Natural killer cell (primary cell): ENCODE results near the gene CXCR1. TPM values are rescaled to one million over a fixed set of nuclear protein-coding genes. Genes with fewer than 3 reads are reported as not detected.

Source experiments
- ATAC-seq, 3 donors: fragments of 150-1000 bp in 2 of 3; fragments of 200-7000 bp in 1 of 3; cut with Tn5 transposase; 1 replicate in 1 of 3; 2 replicates in 2 of 3; pipeline ENCODE4 v1.10.0; 2021; ENCODE audit warnings: mild to moderate bottlenecking in 2 of 3, moderate library complexity in 2 of 3
- DNase-seq, 2 donors: peaks; one replicate each; pipeline versions ENCODE4 v3.0.0 to v3.0.0-alpha.2; 2013 to 2021; ENCODE audit warnings: mixed read lengths in 1 of 2
- H3K27ac ChIP-seq: one replicate; pipeline ENCODE4 v1.5.1; 2013; ENCODE audit warnings: mild to moderate bottlenecking, low read length
- H3K27me3 ChIP-seq: one replicate; pipeline ENCODE4 v1.6.1; 2013; ENCODE audit warnings: low read length; ENCODE audit not compliant: control insufficient read depth, insufficient read depth
- H3K36me3 ChIP-seq: one replicate; pipeline ENCODE4 v1.6.1; 2013; ENCODE audit warnings: low read length; ENCODE audit not compliant: control insufficient read depth, insufficient read depth
- H3K4me1 ChIP-seq: one replicate; pipeline ENCODE4 v1.6.1; 2013; ENCODE audit warnings: low read length; ENCODE audit not compliant: control insufficient read depth, insufficient read depth
- H3K4me3 ChIP-seq: one replicate; pipeline ENCODE4 v1.5.1; 2013; ENCODE audit warnings: low read length
- H3K9me3 ChIP-seq: one replicate; pipeline ENCODE4 v1.6.1; 2013; ENCODE audit warnings: low read length; ENCODE audit not compliant: control insufficient read depth, insufficient read depth
- H3K27ac Mint-ChIP-seq, 2 donors: one replicate each; pipeline ENCODE4 v1.8.0; 2022; ENCODE audit warnings: mild to moderate bottlenecking in 2 of 2, mixed read lengths in 2 of 2, moderate library complexity in 1 of 2
- H3K27me3 Mint-ChIP-seq, 2 donors: one replicate each; pipeline ENCODE4 v1.8.0; 2022; ENCODE audit warnings: low read depth in 2 of 2, mixed read lengths in 2 of 2
- H3K36me3 Mint-ChIP-seq: one replicate; pipeline ENCODE4 v1.8.0; 2022; ENCODE audit warnings: mixed read lengths
- H3K4me1 Mint-ChIP-seq, 2 donors: one replicate each; pipeline ENCODE4 v1.8.0; 2022; ENCODE audit warnings: mixed read lengths in 2 of 2
- H3K4me3 Mint-ChIP-seq: one replicate; pipeline ENCODE4 v1.8.0; 2022; ENCODE audit warnings: mild to moderate bottlenecking, moderate library complexity, mixed read lengths
- H3K9me3 Mint-ChIP-seq, 2 donors: one replicate each; pipeline ENCODE4 v1.8.0; 2022; ENCODE audit warnings: mixed read lengths in 2 of 2
- WGBS: methylation state at CpG from one replicate; pipeline ENCODE4 v1.1.7; 2013; ENCODE audit warnings: missing lambda C conversion rate; ENCODE audit not compliant: insufficient coverage; 5-methylcytosine and 5-hydroxymethylcytosine counted together
- intact Hi-C: fragments of 100-400 bp; cut with micrococcal nuclease; formaldehyde crosslinking; loops from one replicate; pipeline ENCODE4 v1.14.2; 2022
- total RNA-seq, 4 donors: library from RNA; stranded (reverse); fragments of 120-200 nt in 1 of 4; gene quantifications; one replicate each; pipeline versions ENCODE4 v1.2.3 to v1.2.4, GENCODE V29; 2013 to 2022
- TF ChIP-seq, protein P1 (sequence below): fragments of 200-600 bp; IDR thresholded peaks from one replicate; pipeline ENCODE4 v1.8.0; 2022; ENCODE audit warnings: antibody characterized with exemption

CXCR1 gene
- total RNA-seq, 3 donors from 2014 or later (not counting 1 experiment from before 2014, with no cell fraction given): 9.1 to 19.2 (median 10.6) TPM

DNA sequence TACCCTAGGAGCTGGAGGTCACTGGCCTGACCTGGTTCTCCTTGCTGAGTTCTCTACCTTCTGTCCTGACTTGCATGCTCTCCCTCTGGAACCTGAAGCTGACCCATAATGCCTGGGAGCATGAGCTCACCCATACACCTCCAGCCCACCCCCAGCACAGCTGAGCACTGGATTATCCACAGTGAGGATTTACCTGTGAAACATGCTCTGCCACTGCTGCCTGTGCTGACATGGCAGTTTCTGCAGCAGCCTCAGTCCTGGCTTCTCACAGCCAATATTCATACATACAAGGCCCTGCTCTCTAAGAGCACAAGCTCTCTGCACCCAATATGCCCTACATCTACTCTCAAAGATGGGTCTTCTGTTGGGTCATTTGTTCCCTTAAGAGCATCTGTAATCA lies 35.9 kb downstream of the CXCR1 start:
- peaks cover 7% of the 10 kb centered on the region for H3K36me3 ChIP-seq
- no peak overlapping the region for H3K4me3 ChIP-seq
- Mint-ChIP-seq H3K9me3 (no peaks in the 10 kb centered on the region), H3K4me3 (peak overlapping the region; percentile 97), H3K4me1 (peaks cover 83 to 86% of the 10 kb centered on the region in 2 donors), H3K27ac (peak overlapping the region; percentile 75 to 95), H3K27me3 (no peaks in the 10 kb centered on the region), H3K36me3 (peaks cover 15% of the 10 kb centered on the region)
- intact Hi-C loops: loop anchor here (2.0 kb wide), 1 partner anchor 36 kb away; the partner anchor contains the start of gene CXCR1
- H3K4me1 ChIP-seq: peaks cover 59% of the 10 kb centered on the region
- peak overlapping the region; percentile 82 for H3K27ac ChIP-seq
- DNase-seq (no peak), ATAC-seq (peak in 2 of 3 donors; percentile 5 to 6)
- H3K9me3 ChIP-seq: no peaks in the 10 kb centered on the region
- no peaks in the 10 kb centered on the region for H3K27me3 ChIP-seq
- TF ChIP-seq, protein P1, sequence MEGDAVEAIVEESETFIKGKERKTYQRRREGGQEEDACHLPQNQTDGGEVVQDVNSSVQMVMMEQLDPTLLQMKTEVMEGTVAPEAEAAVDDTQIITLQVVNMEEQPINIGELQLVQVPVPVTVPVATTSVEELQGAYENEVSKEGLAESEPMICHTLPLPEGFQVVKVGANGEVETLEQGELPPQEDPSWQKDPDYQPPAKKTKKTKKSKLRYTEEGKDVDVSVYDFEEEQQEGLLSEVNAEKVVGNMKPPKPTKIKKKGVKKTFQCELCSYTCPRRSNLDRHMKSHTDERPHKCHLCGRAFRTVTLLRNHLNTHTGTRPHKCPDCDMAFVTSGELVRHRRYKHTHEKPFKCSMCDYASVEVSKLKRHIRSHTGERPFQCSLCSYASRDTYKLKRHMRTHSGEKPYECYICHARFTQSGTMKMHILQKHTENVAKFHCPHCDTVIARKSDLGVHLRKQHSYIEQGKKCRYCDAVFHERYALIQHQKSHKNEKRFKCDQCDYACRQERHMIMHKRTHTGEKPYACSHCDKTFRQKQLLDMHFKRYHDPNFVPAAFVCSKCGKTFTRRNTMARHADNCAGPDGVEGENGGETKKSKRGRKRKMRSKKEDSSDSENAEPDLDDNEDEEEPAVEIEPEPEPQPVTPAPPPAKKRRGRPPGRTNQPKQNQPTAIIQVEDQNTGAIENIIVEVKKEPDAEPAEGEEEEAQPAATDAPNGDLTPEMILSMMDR: no peak

DNA sequence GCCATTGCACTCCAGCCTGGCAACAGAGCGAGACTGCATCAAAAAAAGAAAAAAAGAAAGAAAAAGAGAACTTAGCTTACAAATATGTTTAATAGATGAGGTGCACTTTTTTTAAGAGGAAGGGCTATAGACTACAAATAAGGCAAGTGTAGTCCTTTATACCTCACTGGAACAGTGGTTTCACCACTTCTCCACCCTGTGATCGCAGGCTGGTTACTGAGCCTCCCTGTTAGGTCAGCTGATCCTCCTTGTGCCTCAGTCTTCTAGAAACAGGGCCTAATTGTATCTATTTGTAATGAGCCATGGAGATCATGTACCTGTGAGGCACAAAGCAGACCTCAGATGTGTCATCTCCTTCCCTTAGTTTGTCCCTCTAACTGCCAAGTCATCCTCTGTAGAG lies 36.4 kb downstream of the CXCR1 start:
- Mint-ChIP-seq H3K4me3 (peak overlapping the region; percentile 97), H3K9me3 (no peaks in the 10 kb centered on the region), H3K36me3 (peaks cover 10% of the 10 kb centered on the region), H3K4me1 (peaks cover 83 to 86% of the 10 kb centered on the region in 2 donors), H3K27me3 (no peaks in the 10 kb centered on the region), H3K27ac (peak overlapping the region; percentile 75 to 95)
- H3K4me3 ChIP-seq: peak overlapping the region; percentile 47
- peak; percentile 21 to 50 for DNase-seq
- H3K27ac ChIP-seq: peak overlapping the region; percentile 82
- peaks cover 3% of the 10 kb centered on the region for H3K36me3 ChIP-seq
- H3K4me1 ChIP-seq: peaks cover 63% of the 10 kb centered on the region
- H3K27me3 ChIP-seq: no peaks in the 10 kb centered on the region
- intact Hi-C loops: loop anchor here (2.0 kb wide), 1 partner anchor 36 kb away; the partner anchor contains the start of gene CXCR1
- TF ChIP-seq, protein P1: no peak
- WGBS: 58% methylated on average over 2 of the region's 2 CpGs
- peak; percentile 70 to 89 (median 88) for ATAC-seq
- no peaks in the 10 kb centered on the region for H3K9me3 ChIP-seq

DNA sequence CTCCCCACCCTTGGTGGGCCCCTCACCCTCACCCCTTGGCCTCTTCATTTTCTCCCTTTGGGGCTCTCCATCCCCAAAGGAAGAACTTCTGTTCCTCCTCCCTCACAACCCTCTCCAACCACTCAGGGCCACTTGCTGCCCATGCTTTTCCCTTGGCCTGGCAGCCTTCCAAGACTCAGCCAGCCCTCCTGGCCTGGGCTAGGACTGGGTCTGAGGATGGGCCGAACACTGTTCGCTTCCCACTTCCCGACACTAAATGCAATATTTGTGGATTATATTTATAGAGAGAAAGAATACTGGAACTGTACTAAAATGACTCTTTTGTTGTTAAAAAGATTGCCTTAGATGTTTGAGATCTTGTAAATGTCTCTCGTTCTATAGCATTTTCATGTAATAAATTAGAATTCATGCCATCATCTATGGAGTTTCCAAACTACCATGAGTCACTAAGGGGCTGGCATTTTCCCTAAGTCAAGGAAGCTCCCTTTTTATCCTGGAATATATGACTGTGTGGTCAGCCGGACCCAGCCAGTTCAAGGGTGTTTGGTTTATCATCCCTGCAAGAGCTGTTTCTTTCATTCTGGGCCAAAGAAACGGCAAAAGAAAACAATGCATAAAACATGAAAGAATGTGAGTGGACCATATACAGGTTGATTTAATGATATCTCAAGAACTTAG lies 37.2 kb downstream of the CXCR1 start:
- Mint-ChIP-seq H3K27me3 (no peaks in the 10 kb centered on the region), H3K9me3 (no peaks in the 10 kb centered on the region), H3K27ac (peak overlapping the region; percentile 75 to 95), H3K4me1 (peaks cover 84 to 86% of the 10 kb centered on the region in 2 donors), H3K4me3 (peak overlapping the region; percentile 97), H3K36me3 (peaks cover 3% of the 10 kb centered on the region)
- 86% methylated on average over 5 of the region's 6 CpGs for WGBS
- peak overlapping the region; percentile 47 for H3K4me3 ChIP-seq
- TF ChIP-seq, protein P1: no peak
- no peak for DNase-seq
- intact Hi-C loops: loop anchor here (2.0 to 5.0 kb wide), 2 partner anchors 37 to 88 kb away; partner anchors contain the start of genes ARPC2 and CXCR1
- no peak for ATAC-seq
- H3K9me3 ChIP-seq: no peaks in the 10 kb centered on the region
- peaks cover under 1% of the 10 kb centered on the region for H3K36me3 ChIP-seq
- H3K27me3 ChIP-seq: no peaks in the 10 kb centered on the region
- H3K4me1 ChIP-seq: peaks cover 71% of the 10 kb centered on the region
- H3K27ac ChIP-seq: peak overlapping the region; percentile 82
